GM18868 (cell line): ENCODE data around the gene ADAMTS9.

Experiments
- ATAC-seq: cut with Tn5 transposase; IDR thresholded peaks from one replicate; pipeline ENCODE4 v1.9.1; 2021; ENCODE audit warnings: mild to moderate bottlenecking, moderate library complexity; ENCODE audit not compliant: unreplicated experiment

ADAMTS9 gene

GRCh38 chr3:64625381-64625780 is 62.4 kb downstream of the ADAMTS9 start:
- ATAC-seq: no peak

GRCh38 chr3:64623125-64623524 is 64.7 kb downstream of the ADAMTS9 start:
- no peak for ATAC-seq

GRCh38 chr3:64621726-64622395 is 65.9 kb downstream of the ADAMTS9 start:
- ATAC-seq: no peak

- ATAC-seq: no peak
These were observed 66.5 kb downstream of the ADAMTS9 start for GRCh38 chr3:64621275-64621674.

- ATAC-seq: no peak
These were observed 67.8 kb downstream of the ADAMTS9 start for GRCh38 chr3:64620020-64620419.

- no peak for ATAC-seq
These were observed 68.6 kb downstream of the ADAMTS9 start for GRCh38 chr3:64619216-64619615.

GRCh38 chr3:64617610-64618009 is 70.2 kb downstream of the ADAMTS9 start:
- ATAC-seq: no peak

GRCh38 chr3:64616953-64617352 is 70.8 kb downstream of the ADAMTS9 start:
- ATAC-seq: no peak

GRCh38 chr3:64612916-64613526 is 74.8 kb downstream of the ADAMTS9 start:
- ATAC-seq: no peak

- ATAC-seq: no peak
These were observed 75.5 kb downstream of the ADAMTS9 start for GRCh38 chr3:64612082-64612860.

- ATAC-seq: no peak
These were observed 79.1 kb downstream of the ADAMTS9 start for GRCh38 chr3:64608741-64609140.

GRCh38 chr3:64607032-64607551 is 80.7 kb downstream of the ADAMTS9 start:
- no peak for ATAC-seq

- ATAC-seq: no peak
These were observed 83.5 kb downstream of the ADAMTS9 start for GRCh38 chr3:64604313-64604712.

- no peak for ATAC-seq
These were observed 86.0 kb downstream of the ADAMTS9 start for GRCh38 chr3:64601824-64602223.

- no peak for ATAC-seq
These were observed 87.4 kb downstream of the ADAMTS9 start for GRCh38 chr3:64600246-64600950.

- ATAC-seq: no peak
These were observed 88.1 kb downstream of the ADAMTS9 start for GRCh38 chr3:64599651-64600050.

- no peak for ATAC-seq
These were observed 92.5 kb downstream of the ADAMTS9 start for GRCh38 chr3:64595253-64595694.

GRCh38 chr3:64594134-64594533 is 93.7 kb downstream of the ADAMTS9 start:
- no peak for ATAC-seq

GRCh38 chr3:64593350-64593749 is 94.5 kb downstream of the ADAMTS9 start:
- no peak for ATAC-seq

GRCh38 chr3:64591615-64592014 is 96.2 kb downstream of the ADAMTS9 start:
- no peak for ATAC-seq

GRCh38 chr3:64588380-64588779 is 99.4 kb downstream of the ADAMTS9 start:
- no peak for ATAC-seq
